ENCODE measurements around the gene RAG1. TPM values are rescaled to one million over a fixed set of nuclear protein-coding genes. Genes with fewer than 3 reads are reported as not detected.

Gene RAG1
- total and polyA plus RNA-seq, 9 of the 15 experiments (the other 6 are each of a cell fraction or from before 2014, with no cell fraction given) = 0.49 to 2.5 (median 1.7) TPM

DNA sequence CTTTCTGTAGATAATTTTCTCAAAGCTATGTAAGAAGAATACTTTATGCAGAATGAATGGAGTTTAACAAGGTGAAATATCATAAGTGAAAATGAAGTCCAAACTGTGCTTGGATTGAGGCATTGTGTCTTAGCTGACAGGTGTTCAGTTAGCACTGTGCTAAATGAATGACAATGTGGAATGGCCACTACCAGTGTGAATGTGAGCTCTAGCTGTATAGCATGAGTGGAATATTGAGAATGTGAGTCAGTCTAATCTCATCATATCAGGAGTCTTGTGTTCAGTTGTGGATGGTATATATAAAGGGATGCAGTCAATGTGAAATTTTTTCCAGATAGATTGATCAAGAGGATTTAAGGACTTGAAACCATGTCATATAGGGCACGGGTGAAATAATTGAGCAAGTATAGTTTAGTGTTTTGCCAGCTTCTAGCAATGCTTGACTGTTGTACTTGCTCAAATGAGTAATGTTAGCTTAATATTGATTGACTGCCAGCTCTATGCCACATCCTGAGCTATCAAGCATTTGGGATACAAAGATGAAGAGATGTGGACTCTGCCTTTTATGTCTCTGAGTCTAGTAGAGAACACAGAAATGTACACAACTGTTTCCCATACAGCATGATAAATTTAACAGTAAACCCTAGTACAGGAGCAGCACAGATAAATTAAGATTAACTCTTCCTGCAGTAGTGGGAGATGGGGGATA, 40.8 kb downstream of the RAG1 start:
- WGBS (ENCODE audit: insufficient coverage, low coverage, missing lambda C conversion rate) = 0% methylated on average over 1 of the region's 1 CpG
- no peak overlapping the region for H2AFZ ChIP-seq (ENCODE audit: low read depth, low read length)
- ChIA-PET POLR2A (interaction anchor here (1.0 to 1.9 kb wide), 2 partner anchors 10 to 14 kb away, joined by 4 to 5 read pairs; partner anchors contain the start of gene IFTAP), CTCF (ENCODE audit: low intra/inter-chr PET ratio) (no interaction called here)
- no peaks in the 10 kb centered on the region for H3K27me3 ChIP-seq (ENCODE audit: control insufficient read depth in 2 of 2, insufficient read depth in 2 of 2, low read length in 2 of 2)
- in situ Hi-C loops (cut with MboI) (no loop called here), intact Hi-C loops (cut with micrococcal nuclease) (no loop called here)
- TF ChIP-seq HNRNPLL (IDR thresholded peaks at IDR 0.05; ENCODE audit: low read depth, low read length, poor library complexity, severe bottlenecking) = no peak
- no peak for TF ChIP-seq KAT8 (IDR thresholded peaks at IDR 0.05; ENCODE audit: low read depth)
- H3K9me3 ChIP-seq (replicated peaks; ENCODE audit: control insufficient read depth, insufficient read depth, low read depth, low read length) = no peaks in the 10 kb centered on the region
- no peak overlapping the region for H3K9ac ChIP-seq (ENCODE audit: insufficient read depth in 1 of 2, low read depth in 2 of 2, low read length in 2 of 2)
- no peak overlapping the region for H3K4me3 ChIP-seq
- ATAC-seq = no peak
- H3K9me1 ChIP-seq (ENCODE audit: control insufficient read depth, insufficient read depth, low read length) = no peaks in the 10 kb centered on the region
- no peaks in the 10 kb centered on the region; the same call in 1 of the 2 replicates for H4K20me1 ChIP-seq (replicated peaks; ENCODE audit: control insufficient read depth, insufficient read depth, low read length)
- no peak overlapping the region for H3K4me2 ChIP-seq (ENCODE audit: insufficient read depth, low read length)
- no peaks in the 10 kb centered on the region for H3K4me1 ChIP-seq (replicated peaks in 1 of 2; ENCODE audit: control insufficient read depth in 2 of 2, insufficient read depth in 2 of 2, low read length in 2 of 2)
- DNase-seq (ENCODE audit: extremely low read depth in 1 of 4, low spot score in 3 of 4) = no peak
- BruUV-seq (replicated peaks) = no TSS peak
- no peaks in the 10 kb centered on the region for H3K79me2 ChIP-seq (ENCODE audit: control insufficient read depth, insufficient read depth, low read length)
- no peak overlapping the region for H3K27ac ChIP-seq (ENCODE audit: extremely low read depth, low read depth, low read length)
- no peaks in the 10 kb centered on the region for H3K36me3 ChIP-seq (ENCODE audit: control insufficient read depth, insufficient read depth, low read length)
- FAIRE-seq = no peak

DNA sequence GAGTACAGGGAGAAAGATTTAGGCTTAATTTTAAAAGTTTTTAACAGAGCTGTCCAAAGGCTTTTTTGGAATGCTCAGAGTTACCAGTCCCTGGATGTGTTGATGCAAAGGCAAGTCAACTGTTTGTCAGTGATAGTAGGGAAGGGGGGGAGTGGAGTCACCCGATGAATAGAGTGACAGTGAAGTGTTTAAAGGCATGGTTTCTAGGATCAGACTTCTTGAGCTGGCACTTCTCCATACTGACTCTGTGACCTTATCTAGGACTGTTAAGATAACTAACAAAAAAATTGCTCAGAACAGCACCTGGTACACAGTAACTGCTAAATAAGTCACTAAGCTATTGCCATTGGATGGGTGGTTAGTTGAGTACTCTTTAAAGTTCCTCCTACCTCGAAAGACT, 41.6 kb downstream of the RAG1 start:
- Histone ChIP-seq H3K27me3 (ENCODE audit: control insufficient read depth in 2 of 2, insufficient read depth in 2 of 2, low read length in 2 of 2) (no peaks in the 10 kb centered on the region), H2AFZ (ENCODE audit: low read depth, low read length) (no peak overlapping the region), H3K79me2 (ENCODE audit: control insufficient read depth, insufficient read depth, low read length) (no peaks in the 10 kb centered on the region), H3K9me1 (ENCODE audit: control insufficient read depth, insufficient read depth, low read length) (no peaks in the 10 kb centered on the region), H3K36me3 (ENCODE audit: control insufficient read depth, insufficient read depth, low read length) (no peaks in the 10 kb centered on the region), H3K9me3 (replicated peaks; ENCODE audit: control insufficient read depth, insufficient read depth, low read depth, low read length) (no peaks in the 10 kb centered on the region), H3K4me1 (replicated peaks in 1 of 2; ENCODE audit: control insufficient read depth in 2 of 2, insufficient read depth in 2 of 2, low read length in 2 of 2) (no peaks in the 10 kb centered on the region), H3K27ac (ENCODE audit: extremely low read depth, low read depth, low read length) (no peak overlapping the region), H3K9ac (ENCODE audit: insufficient read depth in 1 of 2, low read depth in 2 of 2, low read length in 2 of 2) (no peak overlapping the region), H3K4me2 (ENCODE audit: insufficient read depth, low read length) (no peak overlapping the region), H3K4me3 (no peak overlapping the region), H4K20me1 (replicated peaks; ENCODE audit: control insufficient read depth, insufficient read depth, low read length) (no peaks in the 10 kb centered on the region; the same call in 1 of the 2 replicates)
- no TSS peak for BruUV-seq (replicated peaks)
- FAIRE-seq = no peak
- WGBS (ENCODE audit: insufficient coverage, low coverage, missing lambda C conversion rate) = 10% methylated on average over 2 of the region's 2 CpGs
- CTCF ChIA-PET (ENCODE audit: low intra/inter-chr PET ratio) = no interaction called here
- POLR2A ChIA-PET = interaction anchor here (1.0 to 1.9 kb wide), 2 partner anchors 9 to 15 kb away, joined by 4 to 5 read pairs; partner anchors contain the start of gene IFTAP
- in situ Hi-C loops (cut with MboI) = no loop called here
- ATAC-seq = no peak
- intact Hi-C loops (cut with micrococcal nuclease) = no loop called here
- DNase-seq (ENCODE audit: extremely low read depth in 1 of 4, low spot score in 3 of 4) = peak in 1 of 4 experiments; percentile 4
- peak; percentile 33; the same call in 1 of the 2 replicates for TF ChIP-seq ZNF239 (CRISPR knock-in tag; IDR thresholded peaks at IDR 0.05)
- TF ChIP-seq, protein P1, sequence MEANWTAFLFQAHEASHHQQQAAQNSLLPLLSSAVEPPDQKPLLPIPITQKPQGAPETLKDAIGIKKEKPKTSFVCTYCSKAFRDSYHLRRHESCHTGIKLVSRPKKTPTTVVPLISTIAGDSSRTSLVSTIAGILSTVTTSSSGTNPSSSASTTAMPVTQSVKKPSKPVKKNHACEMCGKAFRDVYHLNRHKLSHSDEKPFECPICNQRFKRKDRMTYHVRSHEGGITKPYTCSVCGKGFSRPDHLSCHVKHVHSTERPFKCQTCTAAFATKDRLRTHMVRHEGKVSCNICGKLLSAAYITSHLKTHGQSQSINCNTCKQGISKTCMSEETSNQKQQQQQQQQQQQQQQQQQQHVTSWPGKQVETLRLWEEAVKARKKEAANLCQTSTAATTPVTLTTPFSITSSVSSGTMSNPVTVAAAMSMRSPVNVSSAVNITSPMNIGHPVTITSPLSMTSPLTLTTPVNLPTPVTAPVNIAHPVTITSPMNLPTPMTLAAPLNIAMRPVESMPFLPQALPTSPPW (CRISPR knock-in tag; IDR thresholded peaks at IDR 0.05) = peak; percentile 87
- TF ChIP-seq CHD4 (IDR thresholded peaks at IDR 0.05; ENCODE audit: insufficient read depth, insufficient replicate concordance, low read depth, low read length, poor library complexity, severe bottlenecking) = no peak
- no peak for TF ChIP-seq ZNF184 (CRISPR knock-in tag; IDR thresholded peaks at IDR 0.05)
- TF ChIP-seq BCOR (IDR thresholded peaks at IDR 0.05) = no peak
- no peak for TF ChIP-seq NBN (IDR thresholded peaks at IDR 0.05; ENCODE audit: low read depth)
- TF ChIP-seq, protein P2, sequence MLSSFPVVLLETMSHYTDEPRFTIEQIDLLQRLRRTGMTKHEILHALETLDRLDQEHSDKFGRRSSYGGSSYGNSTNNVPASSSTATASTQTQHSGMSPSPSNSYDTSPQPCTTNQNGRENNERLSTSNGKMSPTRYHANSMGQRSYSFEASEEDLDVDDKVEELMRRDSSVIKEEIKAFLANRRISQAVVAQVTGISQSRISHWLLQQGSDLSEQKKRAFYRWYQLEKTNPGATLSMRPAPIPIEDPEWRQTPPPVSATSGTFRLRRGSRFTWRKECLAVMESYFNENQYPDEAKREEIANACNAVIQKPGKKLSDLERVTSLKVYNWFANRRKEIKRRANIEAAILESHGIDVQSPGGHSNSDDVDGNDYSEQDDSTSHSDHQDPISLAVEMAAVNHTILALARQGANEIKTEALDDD (IDR thresholded peaks at IDR 0.05) = peak; percentile 80
- TF ChIP-seq ZNF212 (CRISPR knock-in tag; IDR thresholded peaks at IDR 0.05) = no peak
- no peak for TF ChIP-seq FOXJ3 (CRISPR knock-in tag; IDR thresholded peaks at IDR 0.05)
- TF ChIP-seq SREBF2 (CRISPR knock-in tag; IDR thresholded peaks at IDR 0.05) = no peak
- no peak for TF ChIP-seq ZNF121 (CRISPR knock-in tag; conservative IDR thresholded peaks at IDR 0.05)
- no peak for TF ChIP-seq HNRNPL (IDR thresholded peaks at IDR 0.05; ENCODE audit: low read depth, low read length)

Measured in K562 (cell line).